K562 (cell line): ENCODE measurements around the gene B4GALT5. TPM values are rescaled to one million over a fixed set of nuclear protein-coding genes. Genes with fewer than 3 reads are reported as not detected.

Source experiments
- AFF1 ChIP-seq, 2 experiments: fragments of 450-650 bp; IDR thresholded peaks; 2 replicates each; pipeline ENCODE4 v1.6.1; 2018; ENCODE audit warnings: mild to moderate bottlenecking in 2 of 2, low read depth in 1 of 2; ENCODE audit not compliant: partially characterized antibody in 2 of 2
- ARNT ChIP-seq, 2 experiments: fragments of 450-650 bp; IDR thresholded peaks; 2 replicates each; pipeline ENCODE4 v1.6.1; 2016; ENCODE audit warnings: mild to moderate bottlenecking in 1 of 2
- CC2D1A ChIP-seq: fragments of 450-650 bp; IDR thresholded peaks from 2 replicates; pipeline ENCODE4 v1.6.1; 2017; ENCODE audit warnings: mild to moderate bottlenecking
- CREBBP ChIP-seq: IDR thresholded peaks from one replicate; pipeline ENCODE4 v1.6.1; 2012; ENCODE audit warnings: low read depth, mild to moderate bottlenecking, control low read depth, inconsistent platforms, low read length
- DDX20 ChIP-seq: fragments of 450-650 bp; IDR thresholded peaks from 2 replicates; pipeline ENCODE4 v1.6.1; 2016; ENCODE audit warnings: missing genetic modification characterization, low read depth, mild to moderate bottlenecking, missing compliant biosample characterization, moderate library complexity
- ETV1 ChIP-seq: fragments of 450-650 bp; conservative IDR thresholded peaks from 2 replicates; pipeline ENCODE4 v1.6.1; 2016; ENCODE audit warnings: missing genetic modification characterization, control low read depth, low read depth, missing compliant biosample characterization
- FUS ChIP-seq: fragments of 200-400 bp; formaldehyde crosslinking; optimal IDR thresholded peaks from 2 replicates; pipeline ENCODE3; 2017; ENCODE audit warnings: low read depth, low read length
- GATA2 ChIP-seq: sonication (generic); formaldehyde crosslinking; IDR thresholded peaks from 2 replicates; pipeline ENCODE4 v1.4.0; 2020; ENCODE audit warnings: mild to moderate bottlenecking, missing genetic modification reagents
- GTF2B ChIP-seq: IDR thresholded peaks from 2 replicates; pipeline ENCODE4 v1.6.1; 2011; ENCODE audit not compliant: insufficient read length; ENCODE audit errors: extremely low read depth
- HDAC3 ChIP-seq: fragments of 450-650 bp; IDR thresholded peaks from 2 replicates; pipeline ENCODE4 v1.6.1; 2018; ENCODE audit warnings: borderline replicate concordance, mild to moderate bottlenecking, moderate library complexity; ENCODE audit not compliant: partially characterized antibody
- HDAC8 ChIP-seq: fragments of 450-650 bp; IDR thresholded peaks from 2 replicates; pipeline ENCODE4 v1.6.1; 2016; ENCODE audit warnings: mild to moderate bottlenecking, missing genetic modification characterization, moderate library complexity, missing compliant biosample characterization
- HLTF ChIP-seq: fragments of 450-650 bp; IDR thresholded peaks from 2 replicates; pipeline ENCODE4 v1.6.1; 2016
- HNRNPLL ChIP-seq: fragments of 200-400 bp; formaldehyde crosslinking; IDR thresholded peaks from 2 replicates; pipeline ENCODE4 v1.6.1; 2017; ENCODE audit warnings: low read length, low read depth, mild to moderate bottlenecking; ENCODE audit not compliant: poor library complexity, severe bottlenecking
- NFXL1 ChIP-seq: fragments of 450-650 bp; formaldehyde crosslinking; IDR thresholded peaks from 2 replicates; pipeline ENCODE4 v1.4.0; 2021; ENCODE audit warnings: mild to moderate bottlenecking
- PHTF2 ChIP-seq: fragments of 250-450 bp; sonication (Bioruptor Pico); IDR thresholded peaks from 2 replicates; pipeline ENCODE4 v1.5.0; 2021; ENCODE audit warnings: mild to moderate bottlenecking
- SMAD4 ChIP-seq: fragments of 250-450 bp; sonication (Bioruptor Pico); conservative IDR thresholded peaks from 2 replicates; pipeline ENCODE4 v1.8.0; 2021; ENCODE audit warnings: inconsistent platforms, mild to moderate bottlenecking, moderate library complexity
- TCF3 ChIP-seq: sonication (generic); formaldehyde crosslinking; IDR thresholded peaks from 2 replicates; pipeline ENCODE4 v1.4.0; 2020; ENCODE audit warnings: mild to moderate bottlenecking, missing genetic modification reagents
- ZBTB43 ChIP-seq: sonication (generic); formaldehyde crosslinking; IDR thresholded peaks from 2 replicates; pipeline ENCODE4 v1.8.0; 2023; ENCODE audit warnings: mild to moderate bottlenecking, missing genetic modification reagents
- ZFP1 ChIP-seq: fragments of 450-650 bp; formaldehyde crosslinking; IDR thresholded peaks from 2 replicates; pipeline ENCODE4 v1.4.0; 2020; ENCODE audit warnings: mild to moderate bottlenecking, mixed read lengths
- ZNF124 ChIP-seq: sonication (generic); formaldehyde crosslinking; IDR thresholded peaks from 2 replicates; pipeline ENCODE4 v1.8.1; 2022; ENCODE audit warnings: missing genetic modification reagents
- ZNF212 ChIP-seq: fragments of 450-650 bp; formaldehyde crosslinking; IDR thresholded peaks from 2 replicates; pipeline ENCODE4 v1.4.0; 2020; ENCODE audit warnings: mild to moderate bottlenecking
- ZNF436 ChIP-seq: fragments of 250-450, 450-650 bp; sonication (Bioruptor Pico); formaldehyde crosslinking; IDR thresholded peaks from 2 replicates; pipeline ENCODE4 v1.7.0; 2020; ENCODE audit warnings: mild to moderate bottlenecking
- ZNF766 ChIP-seq: fragments of 200-800 bp; sonication (Bioruptor generic); conservative IDR thresholded peaks from 2 replicates; pipeline ENCODE4 v1.6.1; 2016; ENCODE audit warnings: missing genetic modification characterization, missing compliant biosample characterization
- polyA plus RNA-seq, 8 experiments: library from polyadenylated mRNA; depleted of rRNA in 4 of 8; stranded (reverse) in 5 of 8; unstranded in 3 of 8; fragments of >200 nt; fragmentation: Nextera tagmentation in 2 of 8; fragmentation: Illumina TruSeq in 1 of 8; extraction: Ambion mirVana in 2 of 8; extraction: Trizol in 1 of 8; gene quantifications; 2 replicates each; pipeline versions ENCODE4 v1.2.1 to v1.2.3, GENCODE V29; 2011 to 2014; ENCODE audit warnings: inconsistent platforms in 1 of 8, missing spikeins in 1 of 8
- total RNA-seq, 7 experiments: library from RNA; depleted of rRNA in 6 of 7; stranded (reverse); fragments of >200 nt in 6 of 7; fragmentation: Illumina TruSeq in 2 of 7; extraction: Trizol in 2 of 7; gene quantifications; 2 replicates each; pipeline versions ENCODE4 v1.2.1 to v1.2.3, GENCODE V29; 2011 to 2021; ENCODE audit warnings: low replicate concordance in 1 of 7

B4GALT5 gene
- total and polyA plus RNA-seq, 9 of the 15 experiments (the other 6 are each of a cell fraction or from before 2014, with no cell fraction given), result 8.5 to 32.6 (median 23.4) TPM

- TF ChIP-seq HDAC8 (tag) (no peak), NFXL1 (CRISPR knock-in tag) (no peak), CC2D1A (no peak), HDAC3 (peak; percentile 18), ZNF212 (CRISPR knock-in tag) (no peak), CREBBP (no peak), AFF1 (IDR thresholded peaks at IDR 0.05; ENCODE audit: low read depth in 1 of 2, partially characterized antibody in 2 of 2) (peak in 1 of 2 experiments; percentile 26), DDX20 (no peak), ZNF124 (CRISPR knock-in tag) (no peak), ZNF766 (CRISPR knock-in tag) (0 out of 2 replicates have a peak, but pooled peaks have one; percentile 51), PHTF2 (CRISPR knock-in tag) (no peak), ZFP1 (CRISPR knock-in tag) (no peak), GATA2 (CRISPR knock-in tag) (peak; percentile 56; the same call in 1 of the 2 replicates), FUS (no peak), GTF2B (no peak), SMAD4 (CRISPR knock-in tag) (peak; percentile 86), ZNF436 (CRISPR knock-in tag) (no peak), HNRNPLL (no peak), TCF3 (CRISPR knock-in tag) (peak; percentile 52), ETV1 (tag) (peak; percentile 25; the same call in 1 of the 2 replicates), HLTF (no peak), ARNT (IDR thresholded peaks at IDR 0.05) (peak in 1 of 2 experiments; percentile 52; a peak in 1 of 4 replicates), ZBTB43 (no peak)
Observed at GRCh38 chr20:49747707-49748524, 34.2 kb upstream of the B4GALT5 start (continued).
